Brain pericyte (primary cell): ENCODE measurements around the gene CHAD.

ENCODE experiments used
- DNase-seq: peaks from one replicate; pipeline ENCODE4 v3.0.0-alpha.2; 2012; ENCODE audit warnings: low read depth, low spot score

The CHAD gene

DNA sequence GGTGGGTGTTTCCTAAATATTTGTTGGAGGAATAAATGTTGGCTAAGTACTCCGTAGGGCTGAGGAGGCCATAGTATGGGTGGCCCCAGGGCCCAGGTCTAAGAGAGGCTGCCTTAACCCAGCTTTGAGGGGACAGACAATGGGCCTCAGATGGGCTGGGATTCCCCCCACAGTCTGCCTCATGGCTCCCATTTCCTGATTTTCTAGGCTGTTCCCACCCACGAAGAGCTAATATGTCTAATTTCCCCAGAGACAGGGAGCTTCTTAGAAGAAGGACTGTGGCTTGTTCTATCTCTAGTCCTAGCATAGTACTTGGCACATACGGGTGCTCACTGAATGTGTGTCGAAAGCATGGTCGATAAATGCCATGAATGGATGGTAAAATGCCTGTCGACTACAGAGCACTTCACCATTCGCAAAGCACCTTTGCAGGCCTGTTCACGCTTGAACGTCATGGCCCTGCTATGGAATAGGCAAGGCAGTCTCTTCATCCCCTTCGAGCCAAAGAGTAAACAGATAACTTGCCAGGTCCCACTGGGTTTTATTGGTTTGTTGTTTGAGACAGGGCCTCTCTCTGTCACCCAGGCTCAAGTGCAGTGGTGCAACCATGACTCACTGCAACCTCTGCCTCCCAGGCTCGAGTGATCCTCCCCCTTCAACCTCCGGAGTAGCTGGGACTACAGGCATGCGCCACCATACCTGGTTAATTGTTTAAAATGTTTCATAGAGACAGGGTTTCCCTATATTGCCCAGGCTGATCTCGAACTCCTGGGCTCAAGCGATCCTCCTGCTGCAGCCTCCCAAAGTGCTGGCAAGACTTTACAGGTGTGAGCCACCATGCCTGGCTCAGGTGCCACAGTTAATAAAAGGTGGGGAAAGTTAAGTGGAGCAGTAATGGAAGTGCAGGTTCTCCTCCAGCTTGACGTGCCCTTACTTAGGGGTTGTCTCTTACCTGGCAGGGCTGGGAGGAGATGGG, 9.7 kb downstream of the CHAD start:
- no peak for DNase-seq

DNA sequence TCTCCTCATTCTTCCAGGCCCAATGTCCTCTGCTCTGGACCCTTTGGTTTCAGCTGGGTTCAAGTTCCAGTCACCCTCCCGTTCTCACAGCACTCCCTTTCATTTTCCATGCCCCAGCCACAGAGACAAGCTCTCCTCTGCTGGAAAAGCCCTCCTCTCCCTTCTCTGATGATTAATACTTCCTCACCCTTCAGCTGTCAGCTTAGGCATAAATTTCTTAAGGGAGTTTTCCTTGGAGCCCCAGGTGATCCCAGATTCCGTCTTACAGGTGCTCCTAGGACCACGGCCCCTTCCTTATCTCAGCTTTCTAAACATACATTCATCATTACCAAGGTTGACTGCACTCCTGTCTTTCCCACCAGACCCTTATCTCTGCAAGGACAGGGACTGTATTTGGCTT, 10.4 kb downstream of the CHAD start:
- no peak for DNase-seq

DNA sequence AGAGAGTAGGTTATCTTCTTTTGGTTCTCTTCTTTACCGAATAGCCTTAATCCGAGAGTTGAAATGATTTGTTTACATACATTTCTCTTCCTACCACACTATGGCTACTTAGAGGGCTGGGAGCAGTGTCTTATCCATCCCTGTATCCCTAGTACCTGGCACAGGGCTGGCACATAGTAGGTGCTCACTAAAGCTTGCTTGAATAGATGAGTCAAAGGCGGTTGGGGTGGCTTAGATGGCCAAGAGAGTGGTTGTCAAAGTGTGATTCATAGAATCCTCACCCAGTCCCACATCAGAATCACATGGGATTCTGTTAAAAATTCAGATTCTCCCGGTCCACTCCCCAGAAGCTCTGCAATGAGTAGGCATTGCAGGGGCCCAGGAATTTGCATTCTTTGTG, 11.1 kb downstream of the CHAD start:
- DNase-seq = no peak

GRCh38 chr17:50453901-50454300, 14.8 kb downstream of the CHAD start:
- DNase-seq = no peak

DNA sequence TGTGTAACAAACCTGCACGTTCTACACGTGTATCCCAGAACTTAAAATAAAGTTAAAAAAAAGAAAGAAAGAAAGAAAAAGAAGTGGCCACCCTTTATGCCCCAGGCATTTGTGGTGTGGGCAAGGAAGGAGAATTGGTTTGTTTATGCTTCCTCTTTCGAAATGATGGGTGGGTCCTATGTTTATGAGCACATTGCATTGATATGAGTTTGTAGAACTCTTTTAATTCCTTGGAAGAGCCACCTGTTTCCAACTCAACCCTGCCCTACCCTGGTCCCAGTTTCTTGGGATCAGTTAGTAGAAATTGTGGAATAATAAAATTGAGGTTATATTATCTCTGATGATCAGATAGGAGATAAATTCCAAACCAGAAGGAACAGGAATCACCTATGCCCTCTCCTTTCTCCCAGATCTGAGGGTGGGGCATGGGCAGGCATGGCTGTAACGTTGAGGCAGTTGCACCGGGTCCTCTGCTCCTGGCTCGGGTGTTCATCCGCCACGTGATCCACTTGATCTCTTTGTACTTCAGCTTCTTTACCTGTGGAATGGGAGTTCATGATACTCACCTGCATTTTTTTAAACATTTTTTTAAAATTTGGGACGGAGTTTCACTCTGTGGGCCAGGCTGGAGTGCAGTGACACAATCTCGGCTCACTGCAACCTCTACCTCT, 15.9 kb downstream of the CHAD start:
- DNase-seq = no peak

- no peak for DNase-seq
Observed at GRCh38 chr17:50451943-50452629, 16.6 kb downstream of the CHAD start.

GRCh38 chr17:50448643-50449042, 20.0 kb downstream of the CHAD start:
- DNase-seq = no peak

- no peak for DNase-seq
Observed at GRCh38 chr17:50447870-50448595, 20.6 kb downstream of the CHAD start.

GRCh38 chr17:50445730-50446325, 22.9 kb downstream of the CHAD start:
- no peak for DNase-seq

GRCh38 chr17:50444841-50445715, 23.6 kb downstream of the CHAD start:
- DNase-seq = no peak

DNA sequence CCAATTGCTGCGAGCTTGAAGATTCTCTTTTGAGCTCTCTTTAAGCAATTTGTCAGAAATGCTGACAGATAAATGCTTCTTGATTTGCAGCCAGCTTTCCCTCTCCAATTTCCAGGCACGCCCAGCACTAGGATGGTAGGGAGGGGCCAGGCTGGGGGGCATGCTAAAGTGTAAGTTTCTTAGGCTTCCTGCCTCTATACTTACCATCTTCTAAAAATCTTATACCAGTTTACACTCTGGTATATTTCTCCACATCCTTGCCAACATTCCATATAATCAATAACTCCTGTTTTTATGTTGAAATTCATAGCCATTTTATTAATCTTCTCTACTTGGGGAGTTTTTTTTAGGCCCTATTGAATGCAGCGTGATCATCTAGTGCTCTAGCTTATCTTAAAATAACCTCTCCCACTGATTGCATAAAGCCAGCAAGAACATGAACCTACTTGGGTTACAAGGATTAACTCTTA, 25.1 kb downstream of the CHAD start:
- no peak for DNase-seq

DNA sequence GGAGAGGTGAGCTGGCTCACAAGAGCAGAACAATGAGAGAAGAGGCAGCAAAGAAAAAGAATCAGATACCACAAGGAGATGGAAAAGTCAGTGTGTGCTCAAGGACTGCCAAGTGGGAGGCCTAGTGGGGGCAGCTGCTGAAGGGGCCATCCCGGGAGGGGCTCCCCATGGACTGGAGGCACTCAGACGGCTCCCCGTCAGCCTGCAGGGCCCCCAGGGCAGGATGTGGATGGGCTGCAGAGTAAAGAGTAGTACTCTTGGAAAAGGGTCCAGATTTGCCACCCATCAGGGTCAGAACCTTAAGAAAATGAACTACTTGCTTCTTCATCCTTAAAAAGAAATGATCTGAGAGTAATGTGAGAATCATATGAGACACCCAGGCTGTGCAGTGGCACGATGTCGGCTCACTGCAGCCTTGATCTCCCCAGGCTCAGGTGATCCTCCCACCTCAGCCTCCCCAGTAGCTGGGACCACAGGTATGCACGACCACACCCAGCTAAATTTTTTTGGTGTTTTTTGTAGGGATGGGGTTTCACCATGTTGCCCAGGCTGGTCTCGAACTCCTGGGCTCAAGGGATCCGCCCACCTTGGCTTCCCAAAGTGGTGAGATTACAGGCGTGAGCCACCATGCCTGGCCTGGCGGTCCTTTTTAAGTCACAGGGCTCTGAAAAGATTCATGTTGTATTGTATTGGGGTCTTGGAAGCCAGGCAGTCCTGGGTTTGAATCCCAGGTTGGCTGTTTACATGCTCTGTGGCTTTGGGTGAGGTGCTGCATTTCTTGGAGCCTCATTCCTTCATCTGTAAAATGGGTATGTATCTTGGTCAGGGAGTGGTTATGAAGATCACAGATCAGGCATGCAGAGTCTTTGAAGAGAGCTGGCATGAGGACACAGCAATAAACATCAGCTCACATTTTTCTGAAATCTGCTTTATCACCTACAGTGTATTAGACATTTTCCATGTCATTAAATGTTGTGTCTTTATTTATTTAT, 27.5 kb downstream of the CHAD start:
- DNase-seq = no peak

DNA sequence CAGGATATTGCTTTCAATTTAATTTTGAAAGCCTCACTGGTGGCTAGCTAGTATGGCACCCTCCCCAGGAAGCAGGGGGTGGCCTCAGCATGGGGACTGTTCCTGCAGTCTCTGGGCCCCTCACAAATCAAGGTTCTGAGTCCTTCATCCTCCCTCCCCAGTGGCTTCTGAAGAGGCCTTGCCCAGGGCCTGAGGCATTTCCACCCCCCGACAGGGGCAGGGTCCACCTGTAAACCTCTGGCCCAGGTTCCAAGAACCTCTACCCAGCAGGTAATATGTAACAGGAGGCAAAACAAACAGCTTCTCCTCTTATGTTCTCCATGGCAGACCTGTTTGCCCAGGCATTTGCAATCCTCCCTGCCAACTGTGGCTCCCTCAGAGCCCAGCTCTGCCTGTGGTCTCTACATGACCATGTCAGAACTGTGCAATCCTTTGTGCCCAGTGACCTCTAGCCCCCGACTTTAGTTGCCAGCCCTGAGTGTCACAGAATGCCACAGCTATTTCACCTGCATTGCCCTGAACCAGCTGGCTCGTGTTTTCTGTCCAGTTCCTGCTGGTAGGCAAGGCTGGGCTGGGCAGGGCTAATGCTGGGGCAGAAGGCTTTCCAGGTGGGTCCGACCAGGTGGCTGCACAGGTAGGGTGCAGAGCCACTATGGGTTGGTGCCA, 28.4 kb downstream of the CHAD start:
- DNase-seq = no peak

GRCh38 chr17:50439008-50439407, 29.7 kb downstream of the CHAD start:
- DNase-seq = no peak

DNA sequence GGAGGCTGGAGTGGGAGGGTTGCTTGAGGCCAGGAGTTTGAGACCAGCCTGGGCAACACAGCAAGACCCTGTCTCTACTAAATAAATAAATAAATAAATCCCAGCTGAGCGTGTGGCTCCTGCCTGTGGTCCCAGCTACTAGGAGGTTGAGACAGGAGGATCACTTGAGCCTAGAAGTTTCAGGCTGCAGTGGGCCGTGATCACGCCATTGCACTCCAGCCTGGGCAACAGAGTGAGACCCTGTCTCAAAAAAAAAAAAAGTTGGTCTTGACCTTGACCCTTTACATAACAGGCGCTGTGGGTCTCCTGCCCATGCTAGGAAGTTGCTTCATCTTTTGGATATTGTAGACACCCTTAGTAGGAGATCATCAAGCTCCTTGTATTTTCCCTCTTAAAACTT, 31.3 kb downstream of the CHAD start:
- DNase-seq = no peak

DNA sequence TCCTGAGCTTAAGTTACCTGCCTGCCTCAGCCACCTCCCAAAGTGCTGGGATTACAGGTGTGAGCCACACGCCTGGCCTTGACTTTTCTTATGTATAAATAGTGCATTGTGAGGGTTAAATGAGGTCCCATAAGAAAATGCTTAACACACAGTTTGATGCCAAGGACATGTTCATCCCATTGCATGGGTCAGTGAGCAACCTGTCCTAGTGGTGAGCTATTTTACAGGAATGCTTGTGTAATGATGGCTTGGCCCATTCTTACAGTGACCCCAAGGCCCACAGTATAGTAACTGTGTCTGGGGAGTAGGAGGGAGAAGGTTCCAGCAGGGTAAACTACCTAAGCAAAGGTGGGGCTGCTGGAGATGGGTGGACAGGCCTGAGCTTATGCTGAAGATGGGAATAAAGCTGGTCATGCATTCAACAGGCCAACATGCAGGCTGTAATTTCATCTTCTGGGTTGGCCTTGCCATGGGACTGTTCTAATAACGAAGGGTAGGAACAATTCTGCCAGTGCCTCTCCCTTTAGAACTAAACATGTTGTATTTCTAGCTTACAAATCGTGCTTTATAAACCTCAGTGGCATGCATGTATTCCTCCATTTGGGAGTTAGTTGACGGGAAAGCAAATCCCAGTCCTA, 36.4 kb downstream of the CHAD start:
- no peak for DNase-seq

DNA sequence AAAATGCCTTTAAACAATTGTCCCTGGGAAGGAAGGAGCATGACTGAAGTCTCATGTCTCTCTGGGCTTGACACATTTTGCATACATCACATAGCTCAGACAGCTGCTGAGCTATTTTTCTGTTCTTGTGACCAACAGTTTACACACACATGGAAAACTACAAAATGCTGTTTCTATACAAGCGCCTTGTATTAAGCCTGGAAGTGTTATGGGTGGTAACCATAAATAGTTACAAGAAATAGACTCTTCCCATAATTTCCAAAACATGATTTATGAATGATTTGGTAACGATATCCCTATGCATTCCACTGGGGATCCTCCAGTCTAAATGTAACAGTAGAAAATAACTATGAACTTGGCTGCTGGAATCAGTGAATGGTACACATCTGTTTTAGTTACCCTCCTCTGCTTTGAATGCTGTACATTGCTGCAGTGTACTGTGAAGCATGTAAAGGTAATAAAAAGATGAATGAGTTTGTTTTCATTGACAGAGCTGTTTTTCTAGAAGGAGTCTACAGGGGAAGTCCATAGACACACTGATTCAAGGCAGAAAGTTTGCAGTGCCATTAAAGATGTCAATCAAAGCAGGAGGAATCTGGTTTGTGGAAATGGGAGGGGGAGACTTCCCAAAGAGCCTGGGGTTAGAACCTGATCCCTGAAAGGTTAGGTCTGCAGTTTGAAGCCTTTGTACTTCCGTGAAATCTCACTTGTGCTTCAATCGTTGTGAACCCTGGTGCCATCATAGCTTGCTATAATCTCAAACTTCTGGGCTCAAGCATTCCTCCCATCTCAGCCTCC, 37.7 kb downstream of the CHAD start:
- no peak for DNase-seq
